Caco-2 (cell line): ENCODE measurements around the gene PIGU. TPM values are rescaled to one million over a fixed set of nuclear protein-coding genes. Genes with fewer than 3 reads are reported as not detected.

Experiments
- BruUV-seq: library from RNA; stranded (reverse); fragments of 400-500 nt; replicated peaks from 2 replicates; lab custom pipeline; 2021; lab: Mats Ljungman, UMichigan
- CTCF ChIA-PET: fragments of 300-600 bp; sonication (Branson Sonifier 250); formaldehyde crosslinking; loops from one replicate; lab custom pipeline; 2022; ENCODE audit warnings: antibody characterized with exemption; lab: Charles Lee
- POLR2A ChIA-PET: fragments of 300-600 bp; sonication (Branson Sonifier 250); formaldehyde crosslinking; loops from one replicate; lab custom pipeline; 2022; ENCODE audit warnings: antibody characterized with exemption; lab: Charles Lee
- DNase-seq, 2 experiments: peaks; one replicate each; pipeline versions ENCODE4 v3.0.0 to v3.0.0-alpha.2; 2020 to 2022
- H3K27me3 ChIP-seq: replicated peaks from 2 replicates; pipeline ENCODE4 v1.6.0; 2011; ENCODE audit warnings: low read length; ENCODE audit not compliant: control insufficient read depth, insufficient read depth
- H3K36me3 ChIP-seq: 2 replicates; pipeline ENCODE4 v1.5.1; 2011; ENCODE audit warnings: low read length; ENCODE audit not compliant: control insufficient read depth, insufficient read depth
- H3K4me1 ChIP-seq: fragments of 250-450 bp; sonication (Bioruptor Pico); 2 replicates; pipeline ENCODE4 v1.5.1; 2020; ENCODE audit warnings: mild to moderate bottlenecking
- H3K4me3 ChIP-seq: 2 replicates; pipeline ENCODE4 v1.5.1; 2011; ENCODE audit warnings: low read depth, mild to moderate bottlenecking, control low read depth, low read length
- H3K9me3 ChIP-seq: fragments of 250-450 bp; sonication (Bioruptor Pico); 2 replicates; pipeline ENCODE4 v1.5.1; 2020; ENCODE audit warnings: mild to moderate bottlenecking, moderate library complexity
- H3K27ac Mint-ChIP-seq: one replicate; pipeline ENCODE4 v1.8.0; 2022; ENCODE audit warnings: mixed read lengths; ENCODE audit not compliant: unreplicated experiment
- H3K27me3 Mint-ChIP-seq: one replicate; pipeline ENCODE4 v1.8.0; 2022; ENCODE audit warnings: mixed read lengths; ENCODE audit not compliant: insufficient read depth, unreplicated experiment
- H3K36me3 Mint-ChIP-seq: one replicate; pipeline ENCODE4 v1.8.0; 2022; ENCODE audit warnings: mild to moderate bottlenecking, mixed read lengths; ENCODE audit not compliant: insufficient read depth, unreplicated experiment
- H3K4me1 Mint-ChIP-seq: one replicate; pipeline ENCODE4 v1.8.0; 2022; ENCODE audit warnings: low read depth, mixed read lengths; ENCODE audit not compliant: unreplicated experiment
- H3K4me3 Mint-ChIP-seq: one replicate; pipeline ENCODE4 v1.8.0; 2022; ENCODE audit warnings: mild to moderate bottlenecking, moderate library complexity, mixed read lengths; ENCODE audit not compliant: unreplicated experiment
- H3K9me3 Mint-ChIP-seq: one replicate; pipeline ENCODE4 v1.8.0; 2022; ENCODE audit warnings: mixed read lengths; ENCODE audit not compliant: unreplicated experiment
- intact Hi-C: fragments of 100-400 bp; cut with micrococcal nuclease; formaldehyde crosslinking; loops from one replicate; pipeline ENCODE4 v1.10.0; 2022; ENCODE audit not compliant: unreplicated experiment
- total RNA-seq: library from RNA; stranded (reverse); gene quantifications from 2 replicates; pipeline ENCODE4 v1.2.3, GENCODE V29; 2022
- TF ChIP-seq, protein P1 (sequence below), 2 experiments: fragments of 200-600 bp in 1 of 2; IDR thresholded peaks; 1 replicate in 1 of 2; 2 replicates in 1 of 2; pipeline versions ENCODE4 v1.5.1 to v1.8.0; 2011 to 2022; ENCODE audit warnings: antibody characterized with exemption in 1 of 2, control low read depth in 1 of 2, inconsistent platforms in 1 of 2, low read depth in 1 of 2, low read length in 1 of 2, mild to moderate bottlenecking in 1 of 2, moderate library complexity in 1 of 2; ENCODE audit not compliant: insufficient read depth in 1 of 2, severe bottlenecking in 1 of 2, unreplicated experiment in 1 of 2

The PIGU gene
- total RNA-seq, 1 experiment from 2014 or later: 61.7 TPM

DNA sequence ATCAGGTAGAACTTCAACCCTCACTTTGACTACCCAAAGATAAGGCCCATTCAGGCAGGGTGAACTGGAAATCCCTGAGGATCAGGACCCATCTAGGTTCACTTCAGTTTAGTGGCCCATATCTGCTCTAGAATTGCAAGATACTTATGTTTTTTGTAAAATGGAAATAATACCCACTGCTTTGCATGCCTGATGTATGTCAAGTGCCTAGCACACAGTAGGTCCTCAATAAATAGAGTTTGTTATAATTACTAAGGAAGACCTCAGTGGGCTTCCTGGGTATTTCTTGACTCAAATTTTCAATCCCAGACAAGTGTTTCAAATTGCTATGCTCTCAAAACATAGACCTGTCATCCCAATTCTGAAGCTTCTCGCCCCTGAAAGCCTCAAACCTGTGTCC lies 32.5 kb downstream of the PIGU start:
- ChIA-PET POLR2A (no interaction called here), CTCF (interaction anchor here (0.7 kb wide), 1 partner anchor 1421 kb away, joined by 3 read pairs; no protein-coding TSS in a partner anchor)
- no peaks in the 10 kb centered on the region for H3K9me3 Mint-ChIP-seq
- no peak overlapping the region for H3K27ac Mint-ChIP-seq
- no peak overlapping the region for H3K4me3 ChIP-seq
- H3K36me3 Mint-ChIP-seq: no peaks in the 10 kb centered on the region
- no peak for DNase-seq
- intact Hi-C loops: loop anchor here (2.0 kb wide), 1 partner anchor 18 kb away; no protein-coding TSS in a partner anchor
- no peaks in the 10 kb centered on the region for H3K9me3 ChIP-seq
- no peaks in the 10 kb centered on the region for H3K4me1 Mint-ChIP-seq
- no peaks in the 10 kb centered on the region for H3K4me1 ChIP-seq
- BruUV-seq: no TSS peak
- no peaks in the 10 kb centered on the region for H3K27me3 Mint-ChIP-seq
- no peaks in the 10 kb centered on the region for H3K27me3 ChIP-seq
- TF ChIP-seq, protein P1, sequence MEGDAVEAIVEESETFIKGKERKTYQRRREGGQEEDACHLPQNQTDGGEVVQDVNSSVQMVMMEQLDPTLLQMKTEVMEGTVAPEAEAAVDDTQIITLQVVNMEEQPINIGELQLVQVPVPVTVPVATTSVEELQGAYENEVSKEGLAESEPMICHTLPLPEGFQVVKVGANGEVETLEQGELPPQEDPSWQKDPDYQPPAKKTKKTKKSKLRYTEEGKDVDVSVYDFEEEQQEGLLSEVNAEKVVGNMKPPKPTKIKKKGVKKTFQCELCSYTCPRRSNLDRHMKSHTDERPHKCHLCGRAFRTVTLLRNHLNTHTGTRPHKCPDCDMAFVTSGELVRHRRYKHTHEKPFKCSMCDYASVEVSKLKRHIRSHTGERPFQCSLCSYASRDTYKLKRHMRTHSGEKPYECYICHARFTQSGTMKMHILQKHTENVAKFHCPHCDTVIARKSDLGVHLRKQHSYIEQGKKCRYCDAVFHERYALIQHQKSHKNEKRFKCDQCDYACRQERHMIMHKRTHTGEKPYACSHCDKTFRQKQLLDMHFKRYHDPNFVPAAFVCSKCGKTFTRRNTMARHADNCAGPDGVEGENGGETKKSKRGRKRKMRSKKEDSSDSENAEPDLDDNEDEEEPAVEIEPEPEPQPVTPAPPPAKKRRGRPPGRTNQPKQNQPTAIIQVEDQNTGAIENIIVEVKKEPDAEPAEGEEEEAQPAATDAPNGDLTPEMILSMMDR (IDR thresholded peaks at IDR 0.05; ENCODE audit: insufficient read depth in 1 of 2, low read depth in 1 of 2, low read length in 1 of 2, severe bottlenecking in 1 of 2, unreplicated experiment in 1 of 2): no peak
- H3K36me3 ChIP-seq: no peaks in the 10 kb centered on the region
- H3K4me3 Mint-ChIP-seq: no peak overlapping the region

DNA sequence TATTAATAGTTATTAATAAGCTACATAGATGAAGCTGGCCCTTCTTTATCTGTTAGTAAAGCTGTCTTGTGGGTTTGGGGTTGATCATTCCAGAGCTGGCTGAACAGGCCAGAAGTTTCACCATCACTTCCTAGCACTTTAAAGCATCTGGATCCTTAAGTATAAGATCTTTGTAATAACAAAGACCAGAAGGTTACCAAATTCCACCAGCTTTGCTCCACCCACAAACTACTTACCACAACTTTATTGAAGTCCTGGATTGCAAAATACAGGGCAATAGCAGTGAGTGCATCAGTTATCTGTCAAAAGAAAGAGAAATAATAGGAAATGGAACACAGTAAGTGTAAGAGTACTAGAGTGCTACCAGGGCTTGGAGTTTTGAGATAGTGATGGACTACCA lies 33.0 kb downstream of the PIGU start:
- Histone ChIP-seq H3K4me1 (no peaks in the 10 kb centered on the region), H3K4me3 (no peak overlapping the region), H3K27me3 (no peaks in the 10 kb centered on the region), H3K36me3 (no peaks in the 10 kb centered on the region), H3K9me3 (no peaks in the 10 kb centered on the region)
- no peaks in the 10 kb centered on the region for H3K9me3 Mint-ChIP-seq
- H3K4me3 Mint-ChIP-seq: no peak overlapping the region
- H3K4me1 Mint-ChIP-seq: no peaks in the 10 kb centered on the region
- no peaks in the 10 kb centered on the region for H3K27me3 Mint-ChIP-seq
- no TSS peak for BruUV-seq
- DNase-seq: no peak
- ChIA-PET CTCF (no interaction called here), POLR2A (no interaction called here)
- intact Hi-C loops: loop anchor here (2.0 kb wide), 1 partner anchor 17 kb away; no protein-coding TSS in a partner anchor
- no peaks in the 10 kb centered on the region for H3K36me3 Mint-ChIP-seq
- TF ChIP-seq, protein P1 (IDR thresholded peaks at IDR 0.05; ENCODE audit: insufficient read depth in 1 of 2, low read depth in 1 of 2, low read length in 1 of 2, severe bottlenecking in 1 of 2, unreplicated experiment in 1 of 2): no peak
- H3K27ac Mint-ChIP-seq: no peak overlapping the region

DNA sequence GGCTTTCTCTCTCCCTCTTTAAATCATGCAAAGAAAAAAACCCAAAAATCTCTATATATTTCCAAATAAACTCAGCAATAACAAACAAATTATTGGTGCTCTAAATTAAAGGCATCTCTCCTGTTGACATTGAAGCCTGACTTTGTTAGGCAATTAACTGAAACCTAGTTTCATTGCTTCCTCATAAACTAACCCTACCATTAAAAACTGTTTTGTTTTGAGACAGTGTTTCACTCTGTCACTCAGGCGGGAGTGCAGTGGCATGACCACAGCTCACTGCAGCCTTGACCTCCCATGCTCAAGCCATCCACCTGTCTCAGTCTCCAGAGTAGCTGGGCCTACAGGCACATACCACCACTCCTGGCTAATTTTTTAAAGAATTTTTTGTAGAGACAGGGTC lies 34.9 kb downstream of the PIGU start:
- ChIA-PET POLR2A (no interaction called here), CTCF (no interaction called here)
- no TSS peak for BruUV-seq

More for the DNA sequence above, 34.9 kb downstream of the PIGU start:
- H3K36me3 ChIP-seq: peaks cover 2% of the 10 kb centered on the region; the same call in 1 of the 2 replicates
- Mint-ChIP-seq H3K27me3 (no peaks in the 10 kb centered on the region), H3K36me3 (peaks cover 7% of the 10 kb centered on the region), H3K27ac (no peak overlapping the region), H3K9me3 (no peaks in the 10 kb centered on the region), H3K4me1 (no peaks in the 10 kb centered on the region), H3K4me3 (no peak overlapping the region)
- intact Hi-C loops: no loop called here
- no peaks in the 10 kb centered on the region for H3K9me3 ChIP-seq
- TF ChIP-seq, protein P1 (IDR thresholded peaks at IDR 0.05; ENCODE audit: insufficient read depth in 1 of 2, low read depth in 1 of 2, low read length in 1 of 2, severe bottlenecking in 1 of 2, unreplicated experiment in 1 of 2): no peak
- H3K4me1 ChIP-seq: no peaks in the 10 kb centered on the region
- DNase-seq: no peak
- no peaks in the 10 kb centered on the region for H3K27me3 ChIP-seq
- H3K4me3 ChIP-seq: no peak overlapping the region
